A673 (cell line): Measurements from ENCODE around the gene HDGF. TPM values are rescaled to one million over a fixed set of nuclear protein-coding genes. Genes with fewer than 3 reads are reported as not detected.

Source experiments
- BruUV-seq: library from RNA; stranded (reverse); fragments of 400-500 nt; replicated peaks from 2 replicates; lab custom pipeline; 2021; lab: Mats Ljungman, UMichigan
- CTCF ChIA-PET: fragments of 300-600 bp; sonication (Branson Sonifier 250); formaldehyde crosslinking; loops from one replicate; lab custom pipeline; 2022; ENCODE audit warnings: antibody characterized with exemption; lab: Charles Lee
- POLR2A ChIA-PET: fragments of 300-600 bp; sonication (Branson Sonifier 250); formaldehyde crosslinking; loops from one replicate; lab custom pipeline; 2022; ENCODE audit warnings: antibody characterized with exemption; ENCODE audit not compliant: low non-redundant PET; lab: Charles Lee
- DNase-seq: peaks from one replicate; pipeline ENCODE4 v3.0.0-alpha.2; 2015; ENCODE audit warnings: low spot score
- H3K27ac ChIP-seq: fragments of 200-600 bp; sonication (generic); 2 replicates; pipeline ENCODE4 v1.5.1; 2016; ENCODE audit warnings: mixed run types, low read depth, mild to moderate bottlenecking, mixed read lengths, antibody characterized with exemption, low read length; ENCODE audit not compliant: poor library complexity, severe bottlenecking
- H3K27me3 ChIP-seq: fragments of 200-600 bp; sonication (generic); replicated peaks from 2 replicates; pipeline ENCODE4 v1.6.1; 2017; ENCODE audit warnings: mixed run types, low read depth, mild to moderate bottlenecking, mixed read lengths, antibody characterized with exemption, low read length; ENCODE audit not compliant: insufficient read depth, poor library complexity
- H3K36me3 ChIP-seq: fragments of 200-600 bp; sonication (generic); 2 replicates; pipeline ENCODE4 v1.6.1; 2016; ENCODE audit warnings: mixed run types, mild to moderate bottlenecking, mixed read lengths, antibody characterized with exemption, low read length; ENCODE audit not compliant: insufficient read depth, poor library complexity, severe bottlenecking
- H3K4me1 ChIP-seq: fragments of 200-600 bp; sonication (generic); 2 replicates; pipeline ENCODE4 v1.6.1; 2017; ENCODE audit warnings: mixed run types, mild to moderate bottlenecking, mixed read lengths, antibody characterized with exemption, low read length; ENCODE audit not compliant: insufficient read depth, poor library complexity, severe bottlenecking
- H3K4me3 ChIP-seq: fragments of 200-600 bp; sonication (generic); 2 replicates; pipeline ENCODE4 v1.5.1; 2016; ENCODE audit warnings: low read depth, mixed run types, mild to moderate bottlenecking, mixed read lengths, low read length; ENCODE audit not compliant: poor library complexity, severe bottlenecking
- H3K9me3 ChIP-seq: fragments of 200-600 bp; sonication (generic); 2 replicates; pipeline ENCODE4 v1.6.1; 2016; ENCODE audit warnings: mixed run types, low read depth, mild to moderate bottlenecking, mixed read lengths, antibody characterized with exemption, low read length; ENCODE audit not compliant: poor library complexity, severe bottlenecking
- CTCF ChIP-seq: fragments of 300-800, 200-600 bp; sonication (generic); conservative IDR thresholded peaks from 2 replicates; pipeline ENCODE4 v1.5.1; 2017; ENCODE audit warnings: low read depth, mild to moderate bottlenecking, antibody characterized with exemption, low read length, moderate library complexity, mixed read lengths
- EZH2 ChIP-seq: fragments of 200-600 bp; sonication (generic); IDR thresholded peaks from 2 replicates; pipeline ENCODE4 v1.6.1; 2017; ENCODE audit warnings: borderline replicate concordance, low read depth, mild to moderate bottlenecking, mixed read lengths, antibody characterized with exemption, low read length; ENCODE audit not compliant: poor library complexity, severe bottlenecking
- intact Hi-C: fragments of 100-400 bp; cut with micrococcal nuclease; formaldehyde crosslinking; loops from one replicate; pipeline ENCODE4 v1.10.0; 2022; ENCODE audit not compliant: unreplicated experiment
- total RNA-seq: library from RNA; stranded (reverse); gene quantifications from 2 replicates; pipeline ENCODE4 v1.2.3, GENCODE V29; 2021

HDGF gene
- total RNA-seq, 1 experiment from 2014 or later = 536 TPM

GRCh38 chr1:156746728-156747631 lies 4.5 kb downstream of the HDGF start:
- peaks cover 39% of the 10 kb centered on the region for H3K4me1 ChIP-seq
- BruUV-seq = no TSS peak
- peak overlapping the region; percentile 92 for H3K4me3 ChIP-seq
- H3K27me3 ChIP-seq = no peaks in the 10 kb centered on the region
- H3K36me3 ChIP-seq = peaks cover 36% of the 10 kb centered on the region
- DNase-seq = peak; percentile 91
- ChIA-PET POLR2A (interaction anchor here (0.5 to 0.6 kb wide), 3 partner anchors 27 to 318 kb away, joined by 3 to 4 read pairs (median 4); no protein-coding TSS in a partner anchor), CTCF (interaction anchor here (0.6 to 1.3 kb wide), 2 partner anchors 20 to 1423 kb away, joined by 4 to 5 read pairs; partner anchors contain the start of gene PRCC)
- H3K27ac ChIP-seq = peak overlapping the region; percentile 98
- no peak for TF ChIP-seq EZH2
- TF ChIP-seq CTCF = peak; percentile 55
- H3K9me3 ChIP-seq = no peaks in the 10 kb centered on the region
- intact Hi-C loops = no loop called here

- ChIA-PET POLR2A (no interaction called here), CTCF (interaction anchor here (0.6 kb wide), 1 partner anchor 1423 kb away, joined by 5 read pairs; no protein-coding TSS in a partner anchor)
- no peak for TF ChIP-seq EZH2
- TF ChIP-seq CTCF = no peak
- BruUV-seq = no TSS peak
- DNase-seq = no peak
- intact Hi-C loops = no loop called here
- Histone ChIP-seq H3K36me3 (peaks cover 40% of the 10 kb centered on the region), H3K27me3 (no peaks in the 10 kb centered on the region), H3K4me3 (peak overlapping the region; percentile 92), H3K9me3 (no peaks in the 10 kb centered on the region), H3K27ac (peak overlapping the region; percentile 90), H3K4me1 (peaks cover 39% of the 10 kb centered on the region)
These were observed 5.1 kb downstream of the HDGF start for GRCh38 chr1:156746406-156746727.

- no TSS peak for BruUV-seq
- TF ChIP-seq EZH2 (no peak), CTCF (no peak)
- no peak for DNase-seq
- ChIA-PET CTCF (no interaction called here), POLR2A (no interaction called here)
- Histone ChIP-seq H3K36me3 (peaks cover 40% of the 10 kb centered on the region), H3K4me1 (peaks cover 39% of the 10 kb centered on the region), H3K27me3 (no peaks in the 10 kb centered on the region), H3K9me3 (no peaks in the 10 kb centered on the region), H3K4me3 (peak overlapping the region; percentile 92), H3K27ac (peak overlapping the region; percentile 90)
- intact Hi-C loops = no loop called here
These were observed 5.6 kb downstream of the HDGF start for GRCh38 chr1:156745881-156746280.
